Heart right ventricle (tissue), 16 donors: Measurements from ENCODE around the gene FLNB. TPM values are rescaled to one million over a fixed set of nuclear protein-coding genes. Genes with fewer than 3 reads are reported as not detected.

Experiments
- ATAC-seq, 8 donors: fragments of 200-7000 bp; cut with Tn5 transposase; one replicate each; pipeline ENCODE4 v1.9.1; 2020; ENCODE audit warnings: mild to moderate bottlenecking in 8 of 8, moderate library complexity in 8 of 8, moderate number of reproducible peaks in 1 of 8
- DNase-seq, 2 donors: peaks; one replicate each; pipeline ENCODE4 v3.0.0-alpha.2; 2020
- H3K27ac ChIP-seq, 10 donors: fragments of 200-600 bp; sonication (generic) in 2 of 10; one replicate each; pipeline versions ENCODE4 v1.5.0 to v1.8.0; 2020 to 2022; ENCODE audit warnings: mild to moderate bottlenecking in 3 of 10
- H3K27me3 ChIP-seq, 7 donors: fragments of 200-600 bp; one replicate each; pipeline ENCODE4 v1.8.0; 2021 to 2022; ENCODE audit warnings: mild to moderate bottlenecking in 2 of 7
- H3K36me3 ChIP-seq, 9 donors: fragments of 200-600 bp; sonication (generic) in 1 of 9; one replicate each; pipeline versions ENCODE4 v1.5.0 to v1.8.0; 2020 to 2022; ENCODE audit warnings: mild to moderate bottlenecking in 2 of 9
- H3K4me1 ChIP-seq, 9 donors: fragments of 200-600 bp; sonication (generic) in 1 of 9; one replicate each; pipeline versions ENCODE4 v1.5.0 to v1.8.0; 2020 to 2022; ENCODE audit warnings: mild to moderate bottlenecking in 4 of 9
- H3K4me3 ChIP-seq, 10 donors: fragments of 200-600 bp; sonication (generic) in 2 of 10; one replicate each; pipeline versions ENCODE4 v1.5.0 to v1.8.0; 2020 to 2022; ENCODE audit warnings: mild to moderate bottlenecking in 7 of 10, moderate library complexity in 2 of 10
- H3K9me3 ChIP-seq, 11 donors: fragments of 200-600 bp in 10 of 11; sonication (generic) in 2 of 11; one replicate each; pipeline versions ENCODE4 v1.5.0 to v1.8.0; 2013 to 2022; ENCODE audit warnings: mild to moderate bottlenecking in 2 of 11, control low read depth in 1 of 11, moderate library complexity in 1 of 11
- WGBS, 2 donors: extraction: QIAGEN DNeasy Blood & Tissue Kit; methylation state at CpG; one replicate each; pipeline ENCODE4 v1.1.7; 2013; ENCODE audit warnings: inconsistent platforms in 1 of 2; 5-methylcytosine and 5-hydroxymethylcytosine counted together
- intact Hi-C, 10 donors: fragments of 100-400 bp; cut with DNase I; formaldehyde crosslinking; loops; one replicate each; pipeline versions ENCODE4 v1.11.1 to v1.14.2; 2022
- polyA plus RNA-seq, 2 donors: library from polyadenylated mRNA; stranded (reverse); fragments of 200-250 nt; gene quantifications; one replicate each; pipeline ENCODE4 v1.2.3, GENCODE V29; 2013
- total RNA-seq, 10 donors: library from RNA; stranded (reverse); fragmentation: NEBNext Ultra II Directional in 3 of 10; extraction: Animal tissue kit (Norgen Biotek cat#: 25700) in 3 of 10; gene quantifications; one replicate each; pipeline versions ENCODE4 v1.2.1 to v1.2.4, GENCODE V29; 2021 to 2023
- TF ChIP-seq, protein P1 (sequence below), 9 donors: fragments of 200-600 bp; sonication (generic) in 2 of 9; IDR thresholded peaks; one replicate each; pipeline versions ENCODE4 v1.5.0 to v1.8.0; 2021 to 2022; ENCODE audit warnings: antibody characterized with exemption in 9 of 9, mild to moderate bottlenecking in 5 of 9, moderate library complexity in 1 of 9
- donor health status: Arrhythmogenic right ventricular cardiomyopathy.
- donor health status: ischemic (EF 13 %, LVEDD 7.1; RV severe dilation, severe dysfunction).
- donor health status: healthy with polysubstance abuse.
- donor health status: DM: no; HTN: yes; CAD: no.
- donor health status: DM: no; HTN: no; CAD: no.
- donor health status: ischemic (EF 25% LVEDD 6.9; RV normal size, moderate dysfunction).
- donor health status: ischemic (EF 25% LVEDD 5.7; RV mildly dilated, moderate dysfunction).
- donor health status: healthy.
- donor health status: DM: yes; HTN: yes; CAD: no.
- donor health status: Ischemic cardiomyopathy.
- donor health status: ischemic (EF 35%, LVEDD 5.7; RV mildly dilated, moderate dysfunction).
- donor health status: nonischemic (EF 11% LVEDD 7.7; RV severe dilation, severe dysfunction).
- donor health status: DM: yes; HTN: yes; CAD: no.
- donor health status: PGD.
- donor health status: ischemic (EF 29% LVEDD 5.4; RV normal size, mild dysfunction).
- donor health status: nonischemic (EF 23%, LVEDD 6.1; RV moderate dilation, normal function).

Gene FLNB
- total and polyA plus RNA-seq, 12 donors, result 27.4 to 65.3 (median 38.6) TPM

DNA sequence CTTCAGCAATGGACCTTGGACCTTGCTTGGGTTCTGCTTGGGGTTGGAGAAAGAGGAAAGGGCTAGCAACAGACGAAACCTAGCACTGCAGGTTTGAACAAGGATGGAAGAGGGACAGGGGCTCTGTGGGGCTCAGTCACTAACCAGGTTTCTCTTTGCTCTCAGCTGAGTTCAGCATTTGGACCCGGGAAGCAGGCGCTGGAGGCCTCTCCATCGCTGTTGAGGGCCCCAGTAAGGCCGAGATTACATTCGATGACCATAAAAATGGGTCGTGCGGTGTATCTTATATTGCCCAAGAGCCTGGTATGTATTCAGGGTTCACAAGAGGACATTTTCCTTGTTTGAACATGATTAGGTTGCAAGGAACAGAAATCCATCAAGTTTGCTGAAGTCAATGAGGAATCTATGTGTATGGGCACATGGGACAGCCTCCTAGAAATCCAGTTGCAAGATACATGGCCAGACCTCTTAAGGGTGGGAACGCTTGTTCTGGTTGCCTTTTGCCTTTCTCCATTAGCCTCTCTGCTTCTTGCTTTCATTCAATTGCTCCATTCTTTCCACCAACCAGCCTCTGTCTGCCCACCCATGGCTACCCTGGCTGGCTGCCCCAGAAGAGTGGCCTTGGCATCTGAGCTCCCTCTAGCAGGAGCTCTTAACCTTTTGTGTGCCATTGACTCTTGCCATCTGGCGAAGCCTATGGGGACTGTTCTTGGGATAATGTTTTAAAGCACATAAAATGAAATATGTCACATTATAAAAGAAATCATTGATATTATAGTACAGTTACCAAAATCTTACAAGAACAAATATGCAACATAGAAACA, 146.6 kb downstream of the FLNB start:
- H3K4me1 ChIP-seq, result peaks cover 0 to 18% (median 0%) of the 10 kb centered on the region in 9 donors
- no peaks in the 10 kb centered on the region for H3K9me3 ChIP-seq
- H3K27me3 ChIP-seq, result no peaks in the 10 kb centered on the region
- intact Hi-C loops, result no loop called here
- H3K36me3 ChIP-seq, result peaks cover 0 to 100% (median 41%) of the 10 kb centered on the region in 9 donors
- no peak overlapping the region for H3K27ac ChIP-seq
- TF ChIP-seq, protein P1, sequence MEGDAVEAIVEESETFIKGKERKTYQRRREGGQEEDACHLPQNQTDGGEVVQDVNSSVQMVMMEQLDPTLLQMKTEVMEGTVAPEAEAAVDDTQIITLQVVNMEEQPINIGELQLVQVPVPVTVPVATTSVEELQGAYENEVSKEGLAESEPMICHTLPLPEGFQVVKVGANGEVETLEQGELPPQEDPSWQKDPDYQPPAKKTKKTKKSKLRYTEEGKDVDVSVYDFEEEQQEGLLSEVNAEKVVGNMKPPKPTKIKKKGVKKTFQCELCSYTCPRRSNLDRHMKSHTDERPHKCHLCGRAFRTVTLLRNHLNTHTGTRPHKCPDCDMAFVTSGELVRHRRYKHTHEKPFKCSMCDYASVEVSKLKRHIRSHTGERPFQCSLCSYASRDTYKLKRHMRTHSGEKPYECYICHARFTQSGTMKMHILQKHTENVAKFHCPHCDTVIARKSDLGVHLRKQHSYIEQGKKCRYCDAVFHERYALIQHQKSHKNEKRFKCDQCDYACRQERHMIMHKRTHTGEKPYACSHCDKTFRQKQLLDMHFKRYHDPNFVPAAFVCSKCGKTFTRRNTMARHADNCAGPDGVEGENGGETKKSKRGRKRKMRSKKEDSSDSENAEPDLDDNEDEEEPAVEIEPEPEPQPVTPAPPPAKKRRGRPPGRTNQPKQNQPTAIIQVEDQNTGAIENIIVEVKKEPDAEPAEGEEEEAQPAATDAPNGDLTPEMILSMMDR (IDR thresholded peaks at IDR 0.05), result no peak
- ATAC-seq (no peak), DNase-seq (no peak)
- 89 to 94% methylated on average over 10 of the region's 10 CpGs for WGBS, 2 donors
- no peak overlapping the region for H3K4me3 ChIP-seq

DNA sequence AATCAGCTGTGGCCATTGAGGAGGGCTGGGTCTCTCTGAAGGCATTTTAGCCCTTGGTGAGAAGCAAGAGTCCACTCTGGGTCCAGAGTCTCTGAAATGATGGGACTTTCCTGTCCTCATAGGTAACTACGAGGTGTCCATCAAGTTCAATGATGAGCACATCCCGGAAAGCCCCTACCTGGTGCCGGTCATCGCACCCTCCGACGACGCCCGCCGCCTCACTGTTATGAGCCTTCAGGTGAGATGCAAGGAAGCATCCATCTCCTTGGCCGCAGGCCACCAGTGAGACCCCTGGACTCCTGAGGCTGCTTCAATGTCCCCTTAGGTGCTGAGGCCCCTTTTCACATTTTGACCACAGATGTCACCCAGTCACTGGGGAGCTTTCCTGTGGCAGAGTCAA, 147.6 kb downstream of the FLNB start:
- Histone ChIP-seq H3K27me3 (no peaks in the 10 kb centered on the region), H3K4me1 (peaks cover 0 to 14% (median 0%) of the 10 kb centered on the region in 9 donors), H3K4me3 (no peak overlapping the region), H3K27ac (no peak overlapping the region), H3K9me3 (no peaks in the 10 kb centered on the region), H3K36me3 (peaks cover 0 to 100% (median 31%) of the 10 kb centered on the region in 9 donors)
- intact Hi-C loops, result no loop called here
- ATAC-seq (no peak), DNase-seq (no peak)
- WGBS, 2 donors, result 96 to 98% methylated on average over 10 of the region's 10 CpGs
- TF ChIP-seq, protein P1 (IDR thresholded peaks at IDR 0.05), result no peak

DNA sequence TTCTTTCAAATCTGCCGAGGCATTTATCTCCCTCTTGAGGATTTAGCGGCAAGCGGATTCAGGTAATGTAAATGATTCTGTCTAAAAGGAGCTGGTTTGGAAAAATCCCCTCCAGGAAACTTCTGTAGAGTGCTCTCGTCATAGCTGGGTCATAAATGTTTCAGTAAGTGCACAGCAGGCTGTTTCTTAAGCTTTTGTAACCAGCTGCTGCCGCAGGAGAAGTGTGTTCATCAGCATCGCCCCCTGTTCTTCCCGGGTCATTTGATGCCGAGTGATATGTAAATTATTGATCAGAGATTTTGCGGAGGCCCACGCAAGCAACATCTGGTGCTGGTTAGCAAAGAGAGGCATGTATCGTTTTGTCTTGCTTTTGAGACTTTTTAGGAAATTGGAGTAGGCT, 149.5 kb downstream of the FLNB start:
- H3K9me3 ChIP-seq, result peaks cover 0 to 7% (median 0%) of the 10 kb centered on the region in 11 donors
- H3K27me3 ChIP-seq, result no peaks in the 10 kb centered on the region
- TF ChIP-seq, protein P1 (IDR thresholded peaks at IDR 0.05), result no peak
- H3K4me3 ChIP-seq, result no peak overlapping the region
- H3K27ac ChIP-seq, result no peak overlapping the region
- intact Hi-C loops, result no loop called here
- no peak for ATAC-seq
- peaks cover 0 to 17% (median 9%) of the 10 kb centered on the region in 9 donors for H3K4me1 ChIP-seq
- 89 to 93% methylated on average over 11 of the region's 11 CpGs for WGBS, 2 donors
- DNase-seq, result no peak
- peaks cover 0 to 99% (median 30%) of the 10 kb centered on the region in 9 donors for H3K36me3 ChIP-seq

DNA sequence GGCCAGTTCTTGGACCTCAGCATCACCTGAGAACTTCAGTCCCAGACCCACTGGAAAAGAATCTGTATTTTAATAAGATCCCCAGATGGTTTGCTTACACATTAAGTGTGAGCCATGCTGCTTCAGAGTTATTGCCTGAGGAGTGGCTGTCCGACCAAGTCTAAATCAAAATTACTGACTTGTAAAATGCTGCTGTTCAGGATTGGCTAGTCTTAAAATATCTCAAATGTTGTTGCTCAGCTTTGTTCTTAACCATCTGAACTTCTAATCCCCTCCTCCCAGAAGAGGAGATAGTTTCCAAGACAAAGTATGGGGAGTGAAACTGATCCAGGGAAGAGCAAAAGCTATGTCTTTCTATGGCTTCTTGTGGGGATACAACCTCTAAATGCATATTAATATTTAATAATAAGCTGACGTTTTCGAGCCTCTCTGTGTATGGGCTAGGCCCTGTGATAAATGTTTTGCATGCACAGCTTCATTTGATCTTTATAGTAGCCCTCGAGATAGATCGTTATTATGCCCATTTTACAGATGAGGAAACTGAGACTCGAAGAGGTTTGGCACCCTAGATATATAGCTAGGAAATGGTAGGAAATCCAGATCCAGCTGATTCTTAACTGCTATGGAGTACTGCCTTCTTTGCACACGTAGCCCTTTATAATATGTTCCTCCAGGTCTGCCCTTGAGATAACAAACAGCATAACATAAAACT, 150.4 kb downstream of the FLNB start:
- ATAC-seq (no peak), DNase-seq (no peak)
- 94 to 96% methylated on average over 7 of the region's 7 CpGs for WGBS, 2 donors
- TF ChIP-seq, protein P1 (IDR thresholded peaks at IDR 0.05), result no peak
- Histone ChIP-seq H3K36me3 (peaks cover 0 to 99% (median 21%) of the 10 kb centered on the region in 9 donors), H3K27ac (no peak overlapping the region), H3K4me3 (no peak overlapping the region), H3K9me3 (peaks cover 0 to 7% (median 0%) of the 10 kb centered on the region in 11 donors), H3K4me1 (peaks cover 0 to 26% (median 18%) of the 10 kb centered on the region in 9 donors), H3K27me3 (no peaks in the 10 kb centered on the region)
- intact Hi-C loops, result no loop called here
